Measurements from ENCODE around the gene ABHD14A.
A peak's percentile ranks its signal among the peaks of the same experiment; 100 is the strongest.

The ABHD14A gene

GRCh38 chr3:51957520-51958205, 17.2 kb upstream of the ABHD14A start:
- DNase-seq: no peak

- DNase-seq: no peak
Measured at GRCh38 chr3:51958603-51959521, 16.0 kb upstream of the ABHD14A start.

- DNase-seq: no peak
Measured at GRCh38 chr3:51959651-51960050, 15.2 kb upstream of the ABHD14A start.

- DNase-seq: no peak
Measured at GRCh38 chr3:51960386-51960785, 14.5 kb upstream of the ABHD14A start.

- no peak for DNase-seq
Measured at GRCh38 chr3:51961011-51961410, 13.9 kb upstream of the ABHD14A start.

- no peak for DNase-seq
Measured at GRCh38 chr3:51961602-51962569, 13.0 kb upstream of the ABHD14A start.

GRCh38 chr3:51962854-51963530, 11.9 kb upstream of the ABHD14A start:
- no peak for DNase-seq

- no peak for DNase-seq
Measured at GRCh38 chr3:51963951-51964451, 10.9 kb upstream of the ABHD14A start.

- no peak for DNase-seq
Measured at GRCh38 chr3:51964521-51964920, 10.3 kb upstream of the ABHD14A start.

GRCh38 chr3:51966016-51966415, 8.8 kb upstream of the ABHD14A start:
- no peak for DNase-seq

- peak; percentile 15 for DNase-seq
Measured at GRCh38 chr3:51966486-51966885, 8.4 kb upstream of the ABHD14A start.

GRCh38 chr3:51966922-51967383, 7.9 kb upstream of the ABHD14A start:
- no peak for DNase-seq

GRCh38 chr3:51967384-51968169, 7.3 kb upstream of the ABHD14A start, which contains the start of gene PCBP4:
Gene PCBP4, minus strand, starts transcription at chr3:51967454. Its CDS starts 6,214 bp downstream, at chr3:51961240.
- DNase-seq: peak; percentile 77

GRCh38 chr3:51968170-51968775, 6.6 kb upstream of the ABHD14A start:
- peak; percentile 26 for DNase-seq

GRCh38 chr3:51968883-51969678, 5.8 kb upstream of the ABHD14A start:
- DNase-seq: no peak

GRCh38 chr3:51969841-51970240, 5.0 kb upstream of the ABHD14A start:
- no peak for DNase-seq

- DNase-seq: no peak
Measured at GRCh38 chr3:51970606-51971300, 4.1 kb upstream of the ABHD14A start.

GRCh38 chr3:51971350-51971749, 3.5 kb upstream of the ABHD14A start:
- no peak for DNase-seq

Measured in fibroblast of skin of scalp (primary cell).